Activated naive CD4-positive, alpha-beta T cell treated with anti-CD3 and anti-CD28 coated beads for 36 hours (primary cell): ENCODE results near the gene ASB16. TPM values are rescaled to one million over a fixed set of nuclear protein-coding genes. Genes with fewer than 3 reads are reported as not detected.

ENCODE experiments used
- CTCF ChIA-PET: fragments of 350-600 bp; sonication (Branson Sonifier 250); formaldehyde crosslinking; loops from one replicate; lab custom pipeline; 2021; ENCODE audit warnings: antibody characterized with exemption; lab: Charles Lee
- DNase-seq: peaks from one replicate; pipeline ENCODE4 v3.0.0-alpha.2; 2020
- H3K27ac Mint-ChIP-seq: one replicate; pipeline ENCODE4 v1.8.0; 2021; ENCODE audit warnings: mild to moderate bottlenecking, mixed read lengths
- H3K27me3 Mint-ChIP-seq: one replicate; pipeline ENCODE4 v1.8.0; 2021; ENCODE audit warnings: low read depth, mixed read lengths
- H3K36me3 Mint-ChIP-seq: one replicate; pipeline ENCODE4 v1.8.0; 2021; ENCODE audit warnings: low read depth, mixed read lengths
- H3K4me1 Mint-ChIP-seq: one replicate; pipeline ENCODE4 v1.8.0; 2021; ENCODE audit warnings: low read depth, mixed read lengths
- H3K4me3 Mint-ChIP-seq: one replicate; pipeline ENCODE4 v1.8.0; 2021; ENCODE audit warnings: mild to moderate bottlenecking, moderate library complexity, mixed read lengths
- H3K9me3 Mint-ChIP-seq: one replicate; pipeline ENCODE4 v1.8.0; 2021; ENCODE audit warnings: mixed read lengths
- intact Hi-C: fragments of 100-400 bp; cut with micrococcal nuclease; formaldehyde crosslinking; loops from one replicate; pipeline ENCODE4 v1.15.1; 2023
- total RNA-seq, 2 experiments: library from RNA; stranded (reverse); gene quantifications; one replicate each; pipeline ENCODE4 v1.2.3, GENCODE V29; 2021

ASB16 gene
- total RNA-seq, 2 experiments from 2014 or later: 0.12 TPM; not detected in 1

- Mint-ChIP-seq H3K27me3 (no peaks in the 10 kb centered on the region), H3K27ac (no peak overlapping the region), H3K4me3 (no peak overlapping the region), H3K4me1 (no peaks in the 10 kb centered on the region), H3K36me3 (peaks cover 33% of the 10 kb centered on the region), H3K9me3 (no peaks in the 10 kb centered on the region)
- intact Hi-C loops: no loop called here
- no peak for DNase-seq
- CTCF ChIA-PET: interaction anchor here (2.9 kb wide), 1 partner anchor 15 kb away, joined by 16 read pairs; no protein-coding TSS in a partner anchor
These were observed 17.6 kb upstream of the ASB16 start for GRCh38 chr17:44152875-44153274.

- CTCF ChIA-PET: interaction anchor here (0.6 to 1.1 kb wide), 2 partner anchors 13 to 93 kb away, joined by 3 read pairs; no protein-coding TSS in a partner anchor
- peaks cover 22% of the 10 kb centered on the region for H3K36me3 Mint-ChIP-seq
- intact Hi-C loops: no loop called here
These were observed 15.0 kb upstream of the ASB16 start for GRCh38 chr17:44155488-44155887.

GRCh38 chr17:44159519-44160210, 10.8 kb upstream of the ASB16 start:
- CTCF ChIA-PET: no interaction called here
- no peak for DNase-seq

More at GRCh38 chr17:44155488-44155887, 15.0 kb upstream of the ASB16 start:
- DNase-seq: no peak
- no peaks in the 10 kb centered on the region for H3K9me3 Mint-ChIP-seq
- H3K4me3 Mint-ChIP-seq: no peak overlapping the region
- H3K4me1 Mint-ChIP-seq: no peaks in the 10 kb centered on the region
- H3K27ac Mint-ChIP-seq: no peak overlapping the region
- no peaks in the 10 kb centered on the region for H3K27me3 Mint-ChIP-seq

GRCh38 chr17:44164476-44164875, 6.0 kb upstream of the ASB16 start:
- Mint-ChIP-seq H3K27ac (no peak overlapping the region), H3K4me1 (peaks cover 6% of the 10 kb centered on the region), H3K36me3 (peaks cover 8% of the 10 kb centered on the region), H3K27me3 (no peaks in the 10 kb centered on the region), H3K4me3 (no peak overlapping the region), H3K9me3 (no peaks in the 10 kb centered on the region)
- CTCF ChIA-PET: no interaction called here
- intact Hi-C loops: no loop called here
- DNase-seq: no peak

More at GRCh38 chr17:44159519-44160210, 10.8 kb upstream of the ASB16 start:
- Mint-ChIP-seq H3K4me3 (no peak overlapping the region), H3K27ac (no peak overlapping the region), H3K36me3 (peaks cover 15% of the 10 kb centered on the region), H3K9me3 (no peaks in the 10 kb centered on the region), H3K27me3 (no peaks in the 10 kb centered on the region), H3K4me1 (no peaks in the 10 kb centered on the region)
- intact Hi-C loops: no loop called here

GRCh38 chr17:44167181-44167861, 3.2 kb upstream of the ASB16 start:
- CTCF ChIA-PET: interaction anchor here (0.7 to 3.4 kb wide), 10 partner anchors 9 to 289 kb away, joined by 3 to 16 read pairs (median 5); partner anchors contain the start of gene TMUB2
- Mint-ChIP-seq H3K27me3 (no peaks in the 10 kb centered on the region), H3K9me3 (no peaks in the 10 kb centered on the region), H3K36me3 (peaks cover under 1% of the 10 kb centered on the region), H3K27ac (no peak overlapping the region), H3K4me1 (peaks cover 6% of the 10 kb centered on the region), H3K4me3 (no peak overlapping the region)
- no peak for DNase-seq
- intact Hi-C loops: no loop called here

- no peak overlapping the region for H3K27ac Mint-ChIP-seq
- no peaks in the 10 kb centered on the region for H3K27me3 Mint-ChIP-seq
- peaks cover 6% of the 10 kb centered on the region for H3K4me1 Mint-ChIP-seq
- CTCF ChIA-PET: interaction anchor here (0.9 to 3.4 kb wide), 2 partner anchors 19 to 292 kb away, joined by 6 to 16 read pairs; no protein-coding TSS in a partner anchor
- no peak overlapping the region for H3K4me3 Mint-ChIP-seq
- H3K9me3 Mint-ChIP-seq: no peaks in the 10 kb centered on the region
- H3K36me3 Mint-ChIP-seq: no peaks in the 10 kb centered on the region
- intact Hi-C loops: no loop called here
- DNase-seq: no peak
These were observed 387 bp upstream of the ASB16 start for GRCh38 chr17:44170135-44170498.

GRCh38 chr17:44171931-44172455, 1.5 kb downstream of the ASB16 start:
- no peaks in the 10 kb centered on the region for H3K9me3 Mint-ChIP-seq
- no peaks in the 10 kb centered on the region for H3K36me3 Mint-ChIP-seq
- CTCF ChIA-PET: interaction anchor here (1.0 to 1.7 kb wide), 3 partner anchors 38 to 228 kb away, joined by 3 to 4 read pairs (median 3); no protein-coding TSS in a partner anchor
- DNase-seq: no peak
- no peaks in the 10 kb centered on the region for H3K27me3 Mint-ChIP-seq
- no peak overlapping the region for H3K4me3 Mint-ChIP-seq
- H3K4me1 Mint-ChIP-seq: peaks cover 6% of the 10 kb centered on the region
- H3K27ac Mint-ChIP-seq: no peak overlapping the region
- intact Hi-C loops: no loop called here

GRCh38 chr17:44174427-44174826, 3.9 kb downstream of the ASB16 start:
- DNase-seq: no peak
- intact Hi-C loops: no loop called here
- H3K9me3 Mint-ChIP-seq: no peaks in the 10 kb centered on the region
- H3K27me3 Mint-ChIP-seq: no peaks in the 10 kb centered on the region
- no peak overlapping the region for H3K27ac Mint-ChIP-seq
- CTCF ChIA-PET: interaction anchor here (0.7 kb wide), 2 partner anchors 102 to 334 kb away, joined by 3 read pairs; no protein-coding TSS in a partner anchor
- H3K4me3 Mint-ChIP-seq: no peak overlapping the region
- H3K4me1 Mint-ChIP-seq: peaks cover 2% of the 10 kb centered on the region
- H3K36me3 Mint-ChIP-seq: peaks cover 7% of the 10 kb centered on the region

- DNase-seq: no peak
- intact Hi-C loops: no loop called here
- H3K27me3 Mint-ChIP-seq: no peaks in the 10 kb centered on the region
- CTCF ChIA-PET: no interaction called here
- peaks cover 2% of the 10 kb centered on the region for H3K4me1 Mint-ChIP-seq
- no peak overlapping the region for H3K4me3 Mint-ChIP-seq
- H3K27ac Mint-ChIP-seq: no peak overlapping the region
- no peaks in the 10 kb centered on the region for H3K9me3 Mint-ChIP-seq
- H3K36me3 Mint-ChIP-seq: peaks cover 7% of the 10 kb centered on the region
These were observed 5.8 kb downstream of the ASB16 start for GRCh38 chr17:44176257-44176656.

GRCh38 chr17:44176671-44177501, 6.4 kb downstream of the ASB16 start:
- intact Hi-C loops: no loop called here
- CTCF ChIA-PET: no interaction called here
- H3K4me1 Mint-ChIP-seq: peaks cover 3% of the 10 kb centered on the region
- no peaks in the 10 kb centered on the region for H3K9me3 Mint-ChIP-seq
- DNase-seq: no peak
- peaks cover 11% of the 10 kb centered on the region for H3K36me3 Mint-ChIP-seq
- no peak overlapping the region for H3K27ac Mint-ChIP-seq
- no peaks in the 10 kb centered on the region for H3K27me3 Mint-ChIP-seq
- no peak overlapping the region for H3K4me3 Mint-ChIP-seq

- intact Hi-C loops: no loop called here
- H3K4me1 Mint-ChIP-seq: peaks cover 7% of the 10 kb centered on the region
- no peaks in the 10 kb centered on the region for H3K27me3 Mint-ChIP-seq
- no peak for DNase-seq
- no peaks in the 10 kb centered on the region for H3K9me3 Mint-ChIP-seq
- CTCF ChIA-PET: no interaction called here
- peaks cover 13% of the 10 kb centered on the region for H3K36me3 Mint-ChIP-seq
- no peak overlapping the region for H3K27ac Mint-ChIP-seq
- H3K4me3 Mint-ChIP-seq: no peak overlapping the region
These were observed 7.1 kb downstream of the ASB16 start for GRCh38 chr17:44177640-44178039.

- DNase-seq: no peak
- H3K36me3 Mint-ChIP-seq: peaks cover 13% of the 10 kb centered on the region
- no peak overlapping the region for H3K27ac Mint-ChIP-seq
- intact Hi-C loops: no loop called here
- no peaks in the 10 kb centered on the region for H3K9me3 Mint-ChIP-seq
- H3K4me3 Mint-ChIP-seq: no peak overlapping the region
- no peaks in the 10 kb centered on the region for H3K27me3 Mint-ChIP-seq
- CTCF ChIA-PET: no interaction called here
- peaks cover 8% of the 10 kb centered on the region for H3K4me1 Mint-ChIP-seq
These were observed 7.6 kb downstream of the ASB16 start for GRCh38 chr17:44178133-44178532.
